Neural progenitor cell (in vitro differentiated cells): ENCODE data around the gene EGLN3.

Experiments
- EZH2 ChIP-seq: fragments of 200-600 bp; sonication (generic); IDR thresholded peaks from 2 replicates; pipeline ENCODE4 v1.6.1; 2017; ENCODE audit warnings: antibody characterized with exemption, mild to moderate bottlenecking, moderate library complexity
- EZH2phosphoT487 ChIP-seq: fragments of 200-600 bp; sonication (generic); IDR thresholded peaks from 2 replicates; pipeline ENCODE4 v1.6.1; 2017; ENCODE audit warnings: antibody characterized with exemption
- TF ChIP-seq, protein P1 (sequence below): fragments of 200-600 bp; sonication (generic); IDR thresholded peaks from 2 replicates; pipeline ENCODE4 v1.5.1; 2017; ENCODE audit warnings: antibody characterized with exemption, mild to moderate bottlenecking

DNA sequence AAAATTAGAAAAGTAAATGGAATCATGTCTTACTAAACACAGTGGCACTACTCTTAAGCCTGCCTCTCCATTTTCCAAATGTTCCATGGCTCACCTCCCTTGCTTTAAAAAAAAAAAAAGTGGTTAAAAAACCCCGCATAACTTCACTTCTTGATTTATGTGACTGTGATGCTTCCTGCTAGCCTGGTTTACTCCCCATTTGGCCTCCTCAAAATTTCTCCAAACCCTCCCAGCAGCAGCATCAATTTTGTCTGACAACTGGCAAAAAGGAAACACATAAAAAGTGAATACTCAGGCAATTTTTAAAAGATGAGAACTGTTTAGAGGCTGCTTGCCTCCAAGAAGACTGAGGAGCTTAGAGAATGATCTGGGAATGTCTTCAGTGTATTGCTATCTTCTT is 17.8 kb upstream of the EGLN3 start:
- TF ChIP-seq EZH2: no peak
- TF ChIP-seq, protein P1, sequence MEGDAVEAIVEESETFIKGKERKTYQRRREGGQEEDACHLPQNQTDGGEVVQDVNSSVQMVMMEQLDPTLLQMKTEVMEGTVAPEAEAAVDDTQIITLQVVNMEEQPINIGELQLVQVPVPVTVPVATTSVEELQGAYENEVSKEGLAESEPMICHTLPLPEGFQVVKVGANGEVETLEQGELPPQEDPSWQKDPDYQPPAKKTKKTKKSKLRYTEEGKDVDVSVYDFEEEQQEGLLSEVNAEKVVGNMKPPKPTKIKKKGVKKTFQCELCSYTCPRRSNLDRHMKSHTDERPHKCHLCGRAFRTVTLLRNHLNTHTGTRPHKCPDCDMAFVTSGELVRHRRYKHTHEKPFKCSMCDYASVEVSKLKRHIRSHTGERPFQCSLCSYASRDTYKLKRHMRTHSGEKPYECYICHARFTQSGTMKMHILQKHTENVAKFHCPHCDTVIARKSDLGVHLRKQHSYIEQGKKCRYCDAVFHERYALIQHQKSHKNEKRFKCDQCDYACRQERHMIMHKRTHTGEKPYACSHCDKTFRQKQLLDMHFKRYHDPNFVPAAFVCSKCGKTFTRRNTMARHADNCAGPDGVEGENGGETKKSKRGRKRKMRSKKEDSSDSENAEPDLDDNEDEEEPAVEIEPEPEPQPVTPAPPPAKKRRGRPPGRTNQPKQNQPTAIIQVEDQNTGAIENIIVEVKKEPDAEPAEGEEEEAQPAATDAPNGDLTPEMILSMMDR: no peak
- no peak for TF ChIP-seq EZH2phosphoT487
